ENCODE data around the gene MYO1E. TPM values are rescaled to one million over a fixed set of nuclear protein-coding genes. Genes with fewer than 3 reads are reported as not detected.

The MYO1E gene
- total RNA-seq, 2 experiments from 2014 or later, result 1.5 to 26.5 TPM

DNA sequence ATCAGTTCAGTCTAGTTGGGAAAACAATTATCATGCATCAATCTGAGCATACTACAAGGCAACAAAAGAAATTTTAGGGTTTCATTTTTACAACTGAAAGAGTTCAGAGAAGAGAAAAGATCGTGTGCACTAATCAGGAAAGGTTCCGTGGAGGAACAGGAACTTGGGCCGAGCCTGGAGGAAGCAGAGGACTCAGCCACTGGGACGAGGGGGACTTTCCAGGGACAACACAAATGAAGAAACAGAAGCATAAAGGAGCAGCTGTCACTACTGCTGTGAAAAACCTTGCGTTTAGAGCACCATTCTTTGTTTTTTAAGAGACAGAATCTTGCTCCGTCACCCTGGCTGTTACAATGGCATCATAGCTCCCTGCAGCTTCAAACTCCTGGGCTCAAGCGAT is 60.5 kb downstream of the MYO1E start:
- no TSS peak for BruUV-seq (replicated peaks)
- Histone ChIP-seq H3K4me1 (ENCODE audit: insufficient read depth, low read length, poor library complexity, severe bottlenecking) (no peaks in the 10 kb centered on the region), H2AFZ (ENCODE audit: low read length) (no peak overlapping the region), H3K9me2 (ENCODE audit: insufficient read depth, low read length) (no peaks in the 10 kb centered on the region), H3K79me2 (ENCODE audit: insufficient read depth, low read depth, low read length) (no peaks in the 10 kb centered on the region), H3K36me3 (ENCODE audit: insufficient read depth, low read length) (no peaks in the 10 kb centered on the region), H3K4me3 (ENCODE audit: low read depth, low read length, poor library complexity, severe bottlenecking) (no peak overlapping the region), H3K4me2 (ENCODE audit: low read length) (no peak overlapping the region), H4K20me1 (ENCODE audit: insufficient read depth, low read length) (no peaks in the 10 kb centered on the region), H3K27ac (ENCODE audit: low read depth, low read length, poor library complexity, severe bottlenecking) (no peak overlapping the region), H3K9me3 (ENCODE audit: low read length) (no peaks in the 10 kb centered on the region)
- CTCF ChIA-PET (ENCODE audit: unreplicated experiment), result no interaction called here
- POLR2A ChIA-PET, result interaction anchor here (0.5 kb wide), 1 partner anchor 38 kb away, joined by 3 read pairs; no protein-coding TSS in a partner anchor
- TF ChIP-seq CTCF (conservative IDR thresholded peaks at IDR 0.05; ENCODE audit: low read length), result no peak
- TF ChIP-seq EZH2phosphoT487 (IDR thresholded peaks at IDR 0.05; ENCODE audit: borderline replicate concordance, low read depth, low read length), result no peak
- intact Hi-C loops (cut with micrococcal nuclease; ENCODE audit: unreplicated experiment), result no loop called here
- DNase-seq (ENCODE audit: low spot score), result no peak

- no peak for DNase-seq (ENCODE audit: low spot score)
- Histone ChIP-seq H3K9me2 (ENCODE audit: insufficient read depth, low read length) (no peaks in the 10 kb centered on the region), H2AFZ (ENCODE audit: low read length) (no peak overlapping the region), H3K79me2 (ENCODE audit: insufficient read depth, low read depth, low read length) (no peaks in the 10 kb centered on the region), H4K20me1 (ENCODE audit: insufficient read depth, low read length) (no peaks in the 10 kb centered on the region), H3K27ac (ENCODE audit: low read depth, low read length, poor library complexity, severe bottlenecking) (no peak overlapping the region), H3K4me2 (ENCODE audit: low read length) (no peak overlapping the region), H3K9me3 (ENCODE audit: low read length) (no peaks in the 10 kb centered on the region), H3K36me3 (ENCODE audit: insufficient read depth, low read length) (no peaks in the 10 kb centered on the region), H3K4me1 (ENCODE audit: insufficient read depth, low read length, poor library complexity, severe bottlenecking) (no peaks in the 10 kb centered on the region), H3K4me3 (ENCODE audit: low read depth, low read length, poor library complexity, severe bottlenecking) (no peak overlapping the region)
- CTCF ChIA-PET (ENCODE audit: unreplicated experiment), result no interaction called here
- POLR2A ChIA-PET, result interaction anchor here (0.5 to 0.6 kb wide), 3 partner anchors 8 to 925 kb away, joined by 3 read pairs; no protein-coding TSS in a partner anchor
- no TSS peak for BruUV-seq (replicated peaks)
- intact Hi-C loops (cut with micrococcal nuclease; ENCODE audit: unreplicated experiment), result no loop called here
- no peak for TF ChIP-seq EZH2phosphoT487 (IDR thresholded peaks at IDR 0.05; ENCODE audit: borderline replicate concordance, low read depth, low read length)
These were observed 61.5 kb downstream of the MYO1E start for GRCh38 chr15:59311195-59311594.

GRCh38 chr15:59309405-59309804 is 63.3 kb downstream of the MYO1E start:
- Histone ChIP-seq H3K9me2 (ENCODE audit: insufficient read depth, low read length) (no peaks in the 10 kb centered on the region), H3K9me3 (ENCODE audit: low read length) (no peaks in the 10 kb centered on the region), H3K27ac (ENCODE audit: low read depth, low read length, poor library complexity, severe bottlenecking) (no peak overlapping the region), H3K4me2 (ENCODE audit: low read length) (no peak overlapping the region), H3K79me2 (ENCODE audit: insufficient read depth, low read depth, low read length) (no peaks in the 10 kb centered on the region), H3K36me3 (ENCODE audit: insufficient read depth, low read length) (no peaks in the 10 kb centered on the region), H3K4me1 (ENCODE audit: insufficient read depth, low read length, poor library complexity, severe bottlenecking) (no peaks in the 10 kb centered on the region), H2AFZ (ENCODE audit: low read length) (no peak overlapping the region), H3K4me3 (ENCODE audit: low read depth, low read length, poor library complexity, severe bottlenecking) (no peak overlapping the region), H4K20me1 (ENCODE audit: insufficient read depth, low read length) (no peaks in the 10 kb centered on the region)
- no peak for DNase-seq (ENCODE audit: low spot score)
- POLR2A ChIA-PET, result interaction anchor here (1.6 kb wide), 1 partner anchor 10 kb away, joined by 8 read pairs; no protein-coding TSS in a partner anchor
- no peak for TF ChIP-seq CTCF (conservative IDR thresholded peaks at IDR 0.05; ENCODE audit: low read length)
- no peak for TF ChIP-seq EZH2phosphoT487 (IDR thresholded peaks at IDR 0.05; ENCODE audit: borderline replicate concordance, low read depth, low read length)
- BruUV-seq (replicated peaks), result no TSS peak
- CTCF ChIA-PET (ENCODE audit: unreplicated experiment), result no interaction called here
- intact Hi-C loops (cut with micrococcal nuclease; ENCODE audit: unreplicated experiment), result loop anchor here (5.0 kb wide), 1 partner anchor 53 kb away; no protein-coding TSS in a partner anchor

All from OCI-LY7 (cell line).